Activated CD4-positive, alpha-beta T cell treated with anti-CD3 and anti-CD28 coated beads, Interleukin-2, amount 50 U/mL, for 16 hours (primary cell): Measurements from ENCODE around the gene KRTAP3-2.
A peak's percentile ranks its signal among the peaks of the same experiment; 100 is the strongest.

Experiments used
- DNase-seq: peaks from one replicate; pipeline ENCODE4 v3.0.0-alpha.2; 2020

The KRTAP3-2 gene

GRCh38 chr17:41009936-41010335 is 10.2 kb upstream of the KRTAP3-2 start:
- no peak for DNase-seq

DNA sequence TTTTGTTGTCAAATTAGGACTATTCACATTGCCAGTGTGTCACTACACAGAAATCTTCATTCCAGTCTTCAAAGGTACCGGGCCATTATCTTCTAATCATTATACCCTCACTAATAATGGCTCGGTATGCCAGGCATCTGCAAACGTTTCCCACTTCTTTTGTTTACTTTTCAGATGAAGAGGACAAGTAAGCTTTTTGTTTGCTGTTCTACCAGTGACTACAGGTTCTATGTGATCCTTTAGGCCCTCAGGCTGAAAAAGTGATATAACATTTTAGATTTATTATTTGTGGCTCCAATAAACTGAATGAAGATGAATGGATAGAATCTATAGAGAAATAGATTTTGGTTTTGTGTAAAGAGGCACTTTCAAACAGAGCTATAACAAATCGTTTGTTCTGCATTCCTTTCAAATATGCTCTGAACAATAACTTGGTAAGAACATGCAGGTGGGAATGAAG is 9.6 kb upstream of the KRTAP3-2 start:
- no peak for DNase-seq

DNA sequence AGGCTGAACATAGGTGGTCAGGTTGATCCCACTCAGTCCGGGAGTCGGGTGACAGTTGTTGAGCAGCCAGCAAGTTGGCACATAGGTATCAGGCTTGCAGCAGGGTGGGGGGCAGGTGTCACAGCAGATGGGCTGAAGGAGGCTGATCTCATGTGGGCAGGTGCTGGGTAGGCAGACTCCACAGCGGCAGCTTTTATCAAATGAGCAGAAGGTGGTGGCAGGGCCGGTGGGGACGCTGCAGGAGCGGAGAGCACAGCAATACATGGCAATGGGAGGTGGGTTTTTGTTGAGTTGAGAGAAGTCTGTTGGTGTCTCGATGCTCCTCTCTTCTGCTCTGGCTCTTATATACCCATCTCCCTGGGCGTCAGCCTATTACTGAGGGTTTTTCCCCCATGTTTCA is 9.1 kb upstream of the KRTAP3-2 start, which contains the start of gene KRTAP3-1:
KRTAP3-1 (minus strand) TSS at position 318 of the 400 bp plus-strand sequence; CDS start at position 264, 54 bp downstream.
- no peak for DNase-seq

DNA sequence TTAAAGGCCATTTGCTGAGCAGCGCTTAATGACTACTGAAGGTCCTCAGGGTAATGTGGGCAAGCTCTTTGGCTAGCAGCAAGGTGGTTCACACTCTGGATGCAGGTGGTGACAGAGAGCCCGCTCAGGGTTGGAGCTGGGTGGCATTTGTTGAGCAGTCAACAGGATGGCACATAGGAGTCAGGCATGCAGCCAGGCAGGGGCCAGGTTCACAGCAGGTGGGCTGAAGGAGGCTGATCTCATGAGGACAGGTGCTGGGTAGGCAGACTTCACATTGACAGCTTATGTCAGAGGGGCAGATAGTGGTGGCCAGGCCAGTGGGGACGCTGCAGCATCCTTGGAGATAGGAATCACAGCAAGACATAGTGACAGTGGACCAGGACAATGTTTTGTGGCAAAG is 4.7 kb upstream of the KRTAP3-2 start:
- DNase-seq, result no peak

DNA sequence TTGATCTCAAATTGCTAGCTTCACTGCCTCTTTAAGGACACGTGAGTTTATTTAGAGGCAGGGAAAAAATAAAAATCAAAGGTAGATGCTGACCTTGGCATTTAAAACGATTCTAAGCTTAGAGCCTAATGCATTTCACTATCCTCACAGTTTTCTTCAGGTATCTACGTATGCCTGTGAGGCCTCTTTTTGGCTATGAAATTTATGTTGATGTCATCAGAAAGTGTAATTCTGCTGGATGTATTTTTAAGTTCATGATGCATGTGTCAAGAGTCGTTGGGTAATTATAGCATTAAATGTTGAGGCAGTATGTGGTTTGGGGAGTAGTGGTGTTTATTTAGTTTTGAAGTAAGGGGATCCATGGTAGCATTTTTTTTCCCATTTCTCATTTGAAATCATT is 4.2 kb upstream of the KRTAP3-2 start:
- no peak for DNase-seq

DNA sequence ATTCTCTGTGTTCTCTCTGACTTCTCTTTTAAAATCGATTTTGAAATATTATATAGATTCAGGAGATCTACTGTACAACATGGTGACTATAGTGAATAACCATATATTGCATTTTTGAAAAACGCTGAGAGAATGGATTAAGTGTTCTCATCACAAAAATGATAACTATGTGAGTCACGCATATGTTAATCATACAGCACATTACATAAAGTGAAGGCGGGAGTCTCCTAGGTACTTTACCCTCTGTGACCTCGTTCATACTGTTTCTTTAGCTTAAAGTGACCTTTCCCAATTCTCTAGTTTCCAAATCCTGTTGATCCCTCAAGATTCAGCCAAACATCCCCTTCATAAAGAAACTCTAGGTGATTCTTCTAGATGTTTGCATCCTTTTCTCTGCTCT is 3.1 kb upstream of the KRTAP3-2 start:
- DNase-seq, result no peak

DNA sequence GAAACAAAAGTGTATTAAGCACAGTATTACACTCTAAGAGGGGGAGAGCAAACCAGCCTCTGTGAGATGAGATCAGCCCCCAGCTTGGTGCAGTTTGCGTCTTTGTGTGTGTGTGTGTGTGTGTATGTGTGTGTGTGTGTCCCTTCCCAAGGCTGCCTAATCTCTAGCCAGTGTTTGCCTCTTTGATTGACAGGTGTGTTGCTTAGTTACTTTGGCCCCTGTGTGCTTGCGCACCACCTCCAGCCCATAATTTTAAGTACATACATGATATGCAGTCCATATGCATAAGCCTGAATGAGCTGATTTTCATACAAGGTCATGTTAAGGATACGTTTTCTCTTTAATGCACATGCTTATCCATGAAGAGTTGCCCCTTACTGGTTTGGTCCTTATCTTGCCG is 2.1 kb upstream of the KRTAP3-2 start:
- DNase-seq, result no peak

GRCh38 chr17:40997361-40997760 is 2.3 kb downstream of the KRTAP3-2 start:
- no peak for DNase-seq

- no peak for DNase-seq
Measured at GRCh38 chr17:40996829-40997228, 2.9 kb downstream of the KRTAP3-2 start.

GRCh38 chr17:40995116-40995515 is 4.6 kb downstream of the KRTAP3-2 start:
- DNase-seq, result no peak

GRCh38 chr17:40993839-40994238 is 5.9 kb downstream of the KRTAP3-2 start, which contains the start of gene KRTAP3-3:
Gene KRTAP3-3 (minus strand): TSS chr17:40994164. CDS start chr17:40994097, 67 bp downstream.
- no peak for DNase-seq

- no peak for DNase-seq
Measured at GRCh38 chr17:40993084-40993483, 6.6 kb downstream of the KRTAP3-2 start.

DNA sequence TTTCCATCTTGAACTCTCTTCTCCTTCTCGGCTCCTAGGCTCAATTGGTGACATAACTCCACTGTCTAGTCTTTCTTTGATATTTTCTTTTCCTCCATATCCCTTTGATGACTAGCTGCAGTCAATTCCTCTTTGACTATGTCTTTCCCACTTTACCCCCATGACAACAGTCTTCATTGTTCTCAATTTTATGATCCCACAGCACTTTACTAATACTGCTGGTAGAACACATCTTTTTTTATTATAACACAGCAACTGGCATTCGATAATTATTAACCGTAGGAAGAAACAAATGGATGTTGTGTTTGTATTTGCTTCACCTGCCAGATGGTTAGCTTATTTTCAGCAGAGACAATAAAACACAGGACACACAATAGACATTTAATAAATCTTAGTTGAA is 7.0 kb downstream of the KRTAP3-2 start:
- DNase-seq, result no peak

- no peak for DNase-seq
Measured at GRCh38 chr17:40986920-40987319, 12.8 kb downstream of the KRTAP3-2 start.

GRCh38 chr17:40984226-40984625 is 15.5 kb downstream of the KRTAP3-2 start, which contains the start of gene KRT40:
Gene KRT40 (minus strand): TSS chr17:40984326. CDS start chr17:40984273, 53 bp downstream.
- no peak for DNase-seq

DNA sequence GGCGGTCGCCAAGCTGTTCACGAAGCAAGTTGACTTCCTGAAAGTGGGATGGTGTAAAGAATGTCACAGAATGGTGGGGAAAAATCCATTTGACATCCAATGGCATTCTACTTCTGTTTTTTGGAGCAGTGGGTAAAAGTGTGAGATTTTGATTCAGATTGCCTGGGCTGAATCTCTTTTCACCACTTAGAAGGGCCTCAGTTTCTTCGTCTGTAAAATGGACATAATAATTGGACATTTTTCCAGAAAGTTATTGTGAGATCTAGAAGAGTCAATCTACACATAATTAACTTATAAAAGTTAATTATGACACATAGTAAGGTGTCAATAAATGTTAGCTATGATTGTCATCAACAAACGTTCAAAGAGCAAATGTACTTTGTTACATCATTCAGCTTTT is 18.6 kb downstream of the KRTAP3-2 start:
- DNase-seq, result no peak

DNA sequence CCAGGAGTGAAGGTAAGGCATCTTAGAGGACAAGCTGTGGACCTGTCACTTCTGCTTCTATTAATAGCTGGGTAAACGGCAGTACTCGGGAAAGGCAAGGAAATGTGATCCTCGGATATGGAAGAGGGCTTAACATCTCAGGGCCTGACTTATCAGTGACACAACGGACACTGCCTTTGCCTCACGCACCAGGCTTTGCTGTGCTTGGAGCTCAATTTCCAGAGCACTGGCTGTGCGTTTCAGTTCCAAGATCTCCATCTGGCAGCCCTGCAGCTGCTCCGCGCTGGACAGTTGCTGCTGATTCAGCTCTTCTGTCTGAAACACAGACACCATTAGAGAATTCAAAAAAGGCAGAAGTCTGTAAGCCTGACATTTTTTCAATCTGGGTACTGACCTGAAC is 19.1 kb downstream of the KRTAP3-2 start:
- DNase-seq, result no peak

DNA sequence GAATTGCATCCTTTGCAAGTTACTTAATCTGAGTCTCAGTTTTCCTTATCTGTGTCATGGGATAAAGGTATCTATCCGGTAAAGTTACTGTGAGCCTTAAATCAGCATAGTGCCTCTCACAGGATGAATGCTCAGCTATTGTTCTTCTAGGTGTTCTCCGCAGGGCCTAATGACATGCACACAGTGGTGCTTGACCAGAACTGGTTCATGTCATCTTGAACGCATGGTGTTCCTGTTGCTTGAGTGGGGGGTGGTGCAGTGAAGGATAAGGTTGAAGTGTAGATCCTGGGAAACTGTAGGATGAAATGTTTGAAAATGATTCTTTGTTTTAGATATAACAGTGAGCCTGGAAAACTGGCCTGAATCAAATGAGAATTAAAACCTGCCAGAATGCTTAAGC is 19.6 kb downstream of the KRTAP3-2 start:
- DNase-seq, result no peak

DNA sequence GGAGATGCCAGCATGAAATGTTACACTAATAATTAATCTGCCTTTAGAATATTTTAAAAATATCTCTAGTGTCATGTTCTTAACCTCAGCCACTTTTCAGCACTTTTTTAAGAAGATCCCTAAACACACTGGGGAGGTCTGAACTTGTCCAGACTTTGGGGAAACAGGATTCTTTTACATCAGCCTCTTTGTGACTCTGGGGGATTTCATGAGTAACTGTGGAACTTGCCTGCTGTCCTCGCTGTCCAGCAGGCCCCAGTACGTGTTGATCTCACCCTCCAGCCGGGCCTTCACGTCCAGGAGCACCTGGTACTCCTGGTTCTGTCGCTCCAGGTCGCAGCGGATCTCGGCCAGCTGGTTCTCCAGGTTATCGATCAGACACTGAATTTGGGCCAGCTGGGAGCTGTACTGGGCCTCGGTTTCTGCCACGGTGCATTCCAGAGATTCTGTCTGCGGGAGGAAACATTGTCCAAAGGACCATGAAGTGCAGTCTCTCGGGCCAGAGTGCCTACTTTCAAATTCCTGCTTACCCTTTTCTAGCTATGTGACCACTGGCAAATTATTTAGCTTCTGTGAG is 21.0 kb downstream of the KRTAP3-2 start:
- DNase-seq, result no peak

GRCh38 chr17:40975516-40975915 is 24.2 kb downstream of the KRTAP3-2 start:
- no peak for DNase-seq

DNA sequence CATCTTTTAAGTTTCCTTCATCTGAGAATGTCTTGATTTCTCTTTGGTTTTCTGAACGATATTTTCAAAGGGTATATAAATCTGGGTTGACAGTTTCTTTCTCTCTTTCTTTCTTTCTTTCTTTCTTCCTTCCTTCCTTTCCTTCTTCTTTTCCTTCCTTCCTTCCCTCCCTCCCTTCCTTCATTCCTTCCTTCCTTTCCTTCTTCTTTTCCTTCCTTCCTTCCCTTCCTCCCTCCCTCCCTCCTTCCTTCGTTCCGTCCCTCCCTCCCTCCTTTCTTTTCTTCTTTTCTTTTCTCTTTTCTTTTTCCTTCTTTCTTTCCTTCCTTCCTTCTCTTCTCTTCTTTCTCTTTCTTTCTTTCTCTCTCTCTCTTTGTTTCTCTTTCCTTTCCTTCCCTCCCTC is 25.3 kb downstream of the KRTAP3-2 start:
- DNase-seq, result no peak

DNA sequence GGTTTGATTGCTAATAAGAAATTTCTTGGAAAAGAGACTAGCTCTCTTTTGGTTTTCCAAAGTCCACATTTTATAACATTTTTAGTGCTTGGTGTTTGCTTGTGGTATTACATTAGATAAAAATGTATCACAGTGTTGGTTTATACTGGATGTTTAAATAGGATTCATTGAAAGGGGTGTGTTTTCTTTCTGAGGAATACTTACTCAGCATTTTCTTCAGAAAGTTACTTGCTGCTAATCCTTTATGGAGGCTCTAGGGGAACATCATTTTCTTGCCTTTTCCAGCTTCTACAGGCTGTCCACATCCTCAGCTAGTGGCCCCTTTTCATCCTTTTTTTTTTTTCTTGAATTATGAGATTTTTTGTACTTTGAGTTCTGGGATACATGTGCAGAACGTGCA is 32.1 kb downstream of the KRTAP3-2 start:
- DNase-seq, result no peak

GRCh38 chr17:40966848-40967247 is 32.9 kb downstream of the KRTAP3-2 start, which contains the start of gene KRT39:
Gene KRT39 (minus strand): TSS chr17:40966948. CDS start chr17:40966856, 92 bp downstream.
- DNase-seq, result no peak

DNA sequence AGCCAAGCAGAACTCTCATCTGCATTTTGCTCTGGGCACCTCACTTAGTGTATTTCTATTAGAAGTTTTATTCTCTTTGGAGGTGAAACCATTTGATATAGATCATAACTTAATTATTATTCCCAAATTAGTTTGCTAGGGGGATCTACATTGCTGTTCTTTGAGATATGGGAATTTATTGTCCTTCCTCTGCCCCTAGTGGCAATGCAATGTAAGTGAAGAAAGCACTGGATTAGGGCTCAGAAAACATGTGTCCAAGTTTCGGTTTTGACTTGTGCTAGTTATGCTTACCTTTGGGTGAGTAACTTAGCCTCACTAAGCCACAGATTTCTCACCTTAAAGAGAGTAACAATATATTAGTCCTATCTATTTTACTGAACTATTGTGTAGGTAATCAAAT is 35.9 kb downstream of the KRTAP3-2 start:
- DNase-seq, result peak; percentile 6

GRCh38 chr17:40962059-40962561 is 37.6 kb downstream of the KRTAP3-2 start:
- DNase-seq, result no peak
